ENCODE results near the gene GSK3A. TPM values are rescaled to one million over a fixed set of nuclear protein-coding genes. Genes with fewer than 3 reads are reported as not detected.

GSK3A gene
- total and polyA plus RNA-seq, 2 of the 8 experiments (the other 6 are each of a cell fraction or from before 2014, with no cell fraction given): 55.3 to 84.0 TPM

DNA sequence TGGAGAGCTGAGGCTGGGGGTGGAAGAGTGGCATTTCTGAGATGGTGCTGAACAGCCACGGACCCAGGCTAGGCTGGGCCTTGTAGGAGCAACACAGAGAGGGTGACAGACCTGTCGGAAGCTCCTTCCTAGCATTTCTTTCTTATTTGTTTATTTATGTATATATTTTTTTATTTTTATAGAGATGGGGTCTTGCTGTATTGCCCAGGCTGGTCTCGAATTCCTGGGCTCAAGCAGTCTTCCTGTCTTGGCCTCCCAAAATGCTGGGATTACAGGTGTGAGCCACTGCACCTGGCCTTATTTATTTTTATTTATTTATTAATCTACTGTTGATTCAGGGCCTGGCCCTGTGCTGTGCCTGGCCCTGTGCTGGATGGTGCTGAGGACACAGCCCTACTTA, 33.1 kb upstream of the GSK3A start:
- Histone ChIP-seq H2AFZ (ENCODE audit: low read length) (no peak overlapping the region), H3K27me3 (replicated peaks in 1 of 4; ENCODE audit: control insufficient read depth in 3 of 4, extremely low read depth in 1 of 4, insufficient read depth in 3 of 4, low read length in 3 of 4) (no peaks in the 10 kb centered on the region), H2BK12ac (ENCODE audit: low read depth, low read length) (no peak overlapping the region), H3K9me3 (ENCODE audit: insufficient read depth in 2 of 2, low read depth in 1 of 2, low read length in 1 of 2) (no peaks in the 10 kb centered on the region), H3K4me2 (ENCODE audit: insufficient read depth in 1 of 2, low read depth in 2 of 2, low read length in 2 of 2) (no peak overlapping the region), H2BK15ac (ENCODE audit: low read length) (no peak overlapping the region), H3K4ac (replicated peaks; ENCODE audit: insufficient read length, low read depth, low read length) (no peak overlapping the region), H3K23ac (ENCODE audit: insufficient read length) (no peak overlapping the region), H3K27ac (ENCODE audit: low read depth, low read length) (no peak overlapping the region), H3K56ac (replicated peaks; ENCODE audit: insufficient read length, low read depth, low read length) (no peak overlapping the region), H4K20me1 (replicated peaks in 1 of 2; ENCODE audit: control insufficient read depth in 1 of 2, insufficient read depth in 2 of 2, low read length in 2 of 2) (peaks cover 0 to 10% of the 10 kb centered on the region in 2 experiments), H2BK20ac (ENCODE audit: low read length) (no peak overlapping the region), H3K14ac (ENCODE audit: insufficient read length) (no peak overlapping the region), H3K36me3 (ENCODE audit: control insufficient read depth in 2 of 4, insufficient read depth in 4 of 4, low read length in 3 of 4) (peaks cover 0 to 15% (median 5%) of the 10 kb centered on the region in 4 experiments; a peak in 2 of 8 replicates), H3K9ac (replicated peaks in 1 of 4; ENCODE audit: extremely low read depth in 1 of 4, low read depth in 3 of 4, low read length in 3 of 4) (no peak overlapping the region), H3K4me1 (replicated peaks in 1 of 4; ENCODE audit: control insufficient read depth in 3 of 4, insufficient read depth in 4 of 4, low read length in 3 of 4) (peaks cover 0 to 14% (median 5%) of the 10 kb centered on the region in 4 experiments; a peak in 5 of 7 replicates), H3K4me3 (ENCODE audit: extremely low read depth in 1 of 4, insufficient read depth in 2 of 4, low read depth in 3 of 4, low read length in 4 of 4) (no peak overlapping the region), H2BK120ac (replicated peaks; ENCODE audit: low read depth, low read length) (no peak overlapping the region), H2BK5ac (ENCODE audit: low read depth, low read length) (no peak overlapping the region; the same call in 1 of the 2 replicates), H4K5ac (ENCODE audit: insufficient read length, low read depth, low read length) (no peak overlapping the region), H2AK5ac (ENCODE audit: low read depth, low read length) (no peak overlapping the region), H3K18ac (ENCODE audit: extremely low read depth, low read length) (no peak overlapping the region), H3K79me1 (ENCODE audit: low read depth, low read length) (peaks cover 2% of the 10 kb centered on the region), H3K79me2 (ENCODE audit: control insufficient read depth in 1 of 2, insufficient read depth in 2 of 2, low read length in 2 of 2) (peaks cover 0 to 5% of the 10 kb centered on the region in 2 experiments; a peak in 1 of 4 replicates), H4K91ac (replicated peaks; ENCODE audit: insufficient read length, low read length) (no peak overlapping the region), H3K23me2 (ENCODE audit: low read depth, low read length) (peaks cover 1% of the 10 kb centered on the region; the same call in 1 of the 2 replicates), H4K8ac (ENCODE audit: extremely low read depth, insufficient read depth, low read length) (no peak overlapping the region)
- TF ChIP-seq EGR1 (IDR thresholded peaks at IDR 0.05; ENCODE audit: borderline replicate concordance, low read depth, low read length): no peak
- no peak for TF ChIP-seq JUN (IDR thresholded peaks at IDR 0.05; ENCODE audit: low read depth, low read length)
- POLR2A ChIA-PET (ENCODE audit: partially characterized antibody): interaction anchor here (1.2 kb wide), 1 partner anchor 18 kb away, joined by 3 read pairs; no protein-coding TSS in a partner anchor
- CTCF ChIA-PET (ENCODE audit: partially characterized antibody): interaction anchor here (0.9 to 2.3 kb wide), 4 partner anchors 21 to 167 kb away, joined by 4 to 24 read pairs (median 4); partner anchors contain the start of gene GSK3A
- FAIRE-seq (no peak), DNase-seq (ENCODE audit: low read depth in 1 of 2, low spot score in 2 of 2) (no peak)
- WGBS, 2 experiments (ENCODE audit: extremely low coverage in 1 of 2, insufficient coverage in 1 of 2, insufficient read length in 1 of 2, insufficient replicate concordance in 2 of 2, low coverage in 1 of 2, low lambda C conversion rate in 2 of 2, missing lambda C conversion rate in 1 of 2): 88% methylated on average over 3 of the region's 3 CpGs; no CpG with 5 or more reads in 1 of the 2 experiments
